WERI-Rb-1 (cell line): ENCODE data around the gene C11orf21.

ENCODE experiments used
- DNase-seq: peaks from one replicate; pipeline ENCODE4 v3.0.0-alpha.2; 2020
- H3K27ac ChIP-seq: fragments of 250-450 bp; sonication (Bioruptor Pico); 2 replicates; pipeline ENCODE4 v1.5.1; 2020; ENCODE audit warnings: mild to moderate bottlenecking, moderate library complexity
- H3K27me3 ChIP-seq: fragments of 250-450 bp; sonication (Bioruptor Pico); 2 replicates; pipeline ENCODE4 v1.5.1; 2021; ENCODE audit warnings: mild to moderate bottlenecking, low read depth, moderate library complexity; ENCODE audit not compliant: insufficient read depth, severe bottlenecking
- H3K36me3 ChIP-seq: fragments of 250-450 bp; sonication (Bioruptor Pico); 2 replicates; pipeline ENCODE4 v1.5.1; 2020; ENCODE audit warnings: mild to moderate bottlenecking, moderate library complexity
- H3K4me3 ChIP-seq: 2 replicates; pipeline ENCODE4 v1.5.1; 2011; ENCODE audit warnings: low read depth, mild to moderate bottlenecking, control low read depth, low read length
- H3K9me3 ChIP-seq: fragments of 250-450 bp; sonication (Bioruptor Pico); 2 replicates; pipeline ENCODE4 v1.5.1; 2021; ENCODE audit warnings: mild to moderate bottlenecking, moderate library complexity; ENCODE audit not compliant: severe bottlenecking
- TF ChIP-seq, protein P1 (sequence below): IDR thresholded peaks from 2 replicates; pipeline ENCODE4 v1.5.1; 2011; ENCODE audit warnings: low read depth, mild to moderate bottlenecking, control low read depth, inconsistent platforms, low read length

Gene C11orf21

DNA sequence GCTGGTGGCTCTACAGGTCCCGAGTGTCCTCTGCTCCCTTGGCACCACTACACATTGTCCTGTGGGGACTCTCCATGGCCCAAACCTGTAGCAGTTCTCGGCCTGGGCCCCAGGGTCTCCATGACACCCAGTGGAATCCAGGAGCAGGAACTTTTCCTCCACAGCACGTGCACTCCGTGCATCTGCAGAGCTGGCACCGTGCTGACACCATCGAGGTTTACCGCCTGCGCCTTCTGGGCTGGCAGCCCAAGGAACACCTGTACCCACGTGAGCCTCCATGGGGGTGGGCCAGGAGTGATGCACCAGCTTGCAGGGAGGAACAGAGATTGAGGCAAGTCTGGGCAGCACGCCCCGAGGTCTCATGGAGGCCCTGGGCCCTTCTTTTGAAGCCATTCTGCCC lies 25.3 kb upstream of the C11orf21 start:
- no peak for DNase-seq
- H3K27ac ChIP-seq: no peak overlapping the region
- H3K4me3 ChIP-seq: no peak overlapping the region
- TF ChIP-seq, protein P1, sequence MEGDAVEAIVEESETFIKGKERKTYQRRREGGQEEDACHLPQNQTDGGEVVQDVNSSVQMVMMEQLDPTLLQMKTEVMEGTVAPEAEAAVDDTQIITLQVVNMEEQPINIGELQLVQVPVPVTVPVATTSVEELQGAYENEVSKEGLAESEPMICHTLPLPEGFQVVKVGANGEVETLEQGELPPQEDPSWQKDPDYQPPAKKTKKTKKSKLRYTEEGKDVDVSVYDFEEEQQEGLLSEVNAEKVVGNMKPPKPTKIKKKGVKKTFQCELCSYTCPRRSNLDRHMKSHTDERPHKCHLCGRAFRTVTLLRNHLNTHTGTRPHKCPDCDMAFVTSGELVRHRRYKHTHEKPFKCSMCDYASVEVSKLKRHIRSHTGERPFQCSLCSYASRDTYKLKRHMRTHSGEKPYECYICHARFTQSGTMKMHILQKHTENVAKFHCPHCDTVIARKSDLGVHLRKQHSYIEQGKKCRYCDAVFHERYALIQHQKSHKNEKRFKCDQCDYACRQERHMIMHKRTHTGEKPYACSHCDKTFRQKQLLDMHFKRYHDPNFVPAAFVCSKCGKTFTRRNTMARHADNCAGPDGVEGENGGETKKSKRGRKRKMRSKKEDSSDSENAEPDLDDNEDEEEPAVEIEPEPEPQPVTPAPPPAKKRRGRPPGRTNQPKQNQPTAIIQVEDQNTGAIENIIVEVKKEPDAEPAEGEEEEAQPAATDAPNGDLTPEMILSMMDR: no peak
- peaks cover 5% of the 10 kb centered on the region for H3K9me3 ChIP-seq
- H3K27me3 ChIP-seq: no peaks in the 10 kb centered on the region
- H3K36me3 ChIP-seq: no peaks in the 10 kb centered on the region

GRCh38 chr11:2325719-2326118 lies 24.0 kb upstream of the C11orf21 start:
- Histone ChIP-seq H3K36me3 (no peaks in the 10 kb centered on the region), H3K9me3 (peaks cover under 1% of the 10 kb centered on the region), H3K27ac (no peak overlapping the region), H3K27me3 (peaks cover 3% of the 10 kb centered on the region), H3K4me3 (no peak overlapping the region)
- TF ChIP-seq, protein P1: no peak
- no peak for DNase-seq

- no peak for DNase-seq
- no peak overlapping the region for H3K27ac ChIP-seq
- no peaks in the 10 kb centered on the region for H3K36me3 ChIP-seq
- no peak overlapping the region for H3K4me3 ChIP-seq
- TF ChIP-seq, protein P1: no peak
- peaks cover 4% of the 10 kb centered on the region for H3K27me3 ChIP-seq
- no peaks in the 10 kb centered on the region for H3K9me3 ChIP-seq
Measured at GRCh38 chr11:2325123-2325522, 23.4 kb upstream of the C11orf21 start.

GRCh38 chr11:2321311-2321683 lies 19.6 kb upstream of the C11orf21 start:
- Histone ChIP-seq H3K9me3 (no peaks in the 10 kb centered on the region), H3K27ac (no peak overlapping the region), H3K27me3 (peaks cover 22% of the 10 kb centered on the region), H3K36me3 (no peaks in the 10 kb centered on the region), H3K4me3 (no peak overlapping the region)
- TF ChIP-seq, protein P1: no peak
- no peak for DNase-seq

- no peak for DNase-seq
- no peak overlapping the region for H3K27ac ChIP-seq
- TF ChIP-seq, protein P1: no peak
- H3K27me3 ChIP-seq: peaks cover 22% of the 10 kb centered on the region
- H3K9me3 ChIP-seq: no peaks in the 10 kb centered on the region
- no peaks in the 10 kb centered on the region for H3K36me3 ChIP-seq
- H3K4me3 ChIP-seq: no peak overlapping the region
Measured at GRCh38 chr11:2320568-2321310, 19.0 kb upstream of the C11orf21 start.
